ENCODE data around the gene CYP3A7. TPM values are rescaled to one million over a fixed set of nuclear protein-coding genes. Genes with fewer than 3 reads are reported as not detected.
A peak's percentile ranks its signal among the peaks of the same experiment; 100 is the strongest.

The CYP3A7 gene
- total and polyA plus RNA-seq, 9 of the 15 experiments (the other 6 are each of a cell fraction or from before 2014, with no cell fraction given): 0.20 TPM; not detected in 8

DNA sequence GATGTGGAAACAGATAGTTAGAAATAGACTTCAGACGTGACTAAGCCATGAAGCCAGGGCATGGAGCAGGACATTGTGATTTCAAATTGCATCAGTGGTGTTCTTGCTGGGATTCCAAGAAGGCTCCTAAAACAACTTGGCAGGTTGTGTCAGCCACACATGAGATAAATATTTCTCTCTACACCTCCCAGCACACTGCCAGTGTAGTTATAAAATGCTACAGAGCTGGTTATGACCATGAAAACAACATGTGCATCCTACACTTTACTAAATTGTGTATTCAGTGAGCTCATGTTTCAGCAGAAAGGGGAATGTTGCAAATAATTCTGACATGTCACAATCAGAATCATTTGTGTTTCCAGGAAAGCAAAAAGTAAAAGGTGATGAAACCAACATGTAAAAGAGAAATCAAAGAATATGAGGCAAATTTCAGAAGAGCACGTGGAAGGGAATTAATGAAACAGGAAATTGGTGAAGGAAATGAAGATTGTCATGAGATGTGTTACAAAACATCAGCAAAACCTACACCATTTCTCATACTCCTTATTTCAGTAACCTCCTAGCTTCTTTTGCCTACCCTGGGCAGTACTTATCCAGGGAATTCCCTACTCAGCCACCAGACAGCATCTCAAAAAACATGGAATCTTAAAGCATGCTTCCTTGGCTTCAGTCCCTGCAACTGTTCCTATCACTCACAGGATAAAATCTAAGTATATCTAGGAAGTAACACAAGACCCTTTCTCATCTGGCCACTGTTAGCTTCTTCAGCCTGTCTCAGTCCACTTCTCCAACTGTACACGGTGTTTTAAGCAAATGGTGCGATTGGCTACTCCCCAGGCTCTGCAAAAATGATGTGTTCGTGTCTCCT is 5.8 kb upstream of the CYP3A7 start:
- Histone ChIP-seq H3K27me3 (ENCODE audit: control insufficient read depth in 2 of 2, insufficient read depth in 2 of 2, low read length in 2 of 2) (no peaks in the 10 kb centered on the region), H3K4me1 (replicated peaks in 1 of 2; ENCODE audit: control insufficient read depth in 2 of 2, insufficient read depth in 2 of 2, low read length in 2 of 2) (no peaks in the 10 kb centered on the region), H3K36me3 (ENCODE audit: control insufficient read depth, insufficient read depth, low read length) (no peaks in the 10 kb centered on the region), H3K27ac (ENCODE audit: extremely low read depth, low read depth, low read length) (no peak overlapping the region), H3K9ac (ENCODE audit: insufficient read depth in 1 of 2, low read depth in 2 of 2, low read length in 2 of 2) (no peak overlapping the region), H3K79me2 (ENCODE audit: control insufficient read depth, insufficient read depth, low read length) (no peaks in the 10 kb centered on the region), H3K4me2 (ENCODE audit: insufficient read depth, low read length) (no peak overlapping the region), H3K9me3 (replicated peaks; ENCODE audit: control insufficient read depth, insufficient read depth, low read depth, low read length) (no peaks in the 10 kb centered on the region), H3K4me3 (no peak overlapping the region), H3K9me1 (ENCODE audit: control insufficient read depth, insufficient read depth, low read length) (no peaks in the 10 kb centered on the region), H4K20me1 (replicated peaks; ENCODE audit: control insufficient read depth, insufficient read depth, low read length) (no peaks in the 10 kb centered on the region), H2AFZ (ENCODE audit: low read depth, low read length) (peak overlapping the region; percentile 25)
- CTCF ChIA-PET (ENCODE audit: low intra/inter-chr PET ratio): no interaction called here
- DNase-seq (ENCODE audit: extremely low read depth in 1 of 4, low spot score in 3 of 4) (no peak), ATAC-seq (peak; percentile 52), FAIRE-seq (peak; percentile 49)
- intact Hi-C loops (cut with micrococcal nuclease): no loop called here
- no TSS peak for BruUV-seq (replicated peaks)
- POLR2A ChIA-PET: no interaction called here
- in situ Hi-C loops (cut with MboI): no loop called here
- 2% methylated on average over 5 of the region's 5 CpGs for WGBS (ENCODE audit: insufficient coverage, low coverage, missing lambda C conversion rate)
- TF ChIP-seq ILK (tag; IDR thresholded peaks at IDR 0.05; ENCODE audit: borderline replicate concordance, low read depth) (no peak), HOXB6 (CRISPR knock-in tag; IDR thresholded peaks at IDR 0.05; ENCODE audit: borderline replicate concordance) (no peak), GATAD2A (IDR thresholded peaks at IDR 0.05) (no peak), BRD9 (IDR thresholded peaks at IDR 0.05; ENCODE audit: low read depth, partially characterized antibody) (no peak), ZSCAN29 (IDR thresholded peaks at IDR 0.05) (no peak), TRIM24 (IDR thresholded peaks at IDR 0.05) (peak in 1 of 2 experiments; percentile 59; a peak in 2 of 4 replicates), SRF (CRISPR knock-in tag; IDR thresholded peaks at IDR 0.05) (no peak), ZNF584 (CRISPR knock-in tag; IDR thresholded peaks at IDR 0.05; ENCODE audit: low read depth) (peak; percentile 91), CEBPG (CRISPR knock-in tag; IDR thresholded peaks at IDR 0.05) (no peak; the same call in 1 of the 2 replicates), CEBPG (tag; conservative IDR thresholded peaks at IDR 0.05 in 1 of 2, IDR thresholded peaks at IDR 0.05 in 1 of 2) (peak; percentile 54 to 91; a peak in 3 of 4 replicates), L3MBTL2 (IDR thresholded peaks at IDR 0.05) (peak; percentile 71), ZNF24 (IDR thresholded peaks at IDR 0.05) (peak; percentile 73; the same call in 1 of the 2 replicates), NR2C1 (IDR thresholded peaks at IDR 0.05) (no peak), NR2C1 (tag; IDR thresholded peaks at IDR 0.05) (no peak)
- TF ChIP-seq, protein P1, sequence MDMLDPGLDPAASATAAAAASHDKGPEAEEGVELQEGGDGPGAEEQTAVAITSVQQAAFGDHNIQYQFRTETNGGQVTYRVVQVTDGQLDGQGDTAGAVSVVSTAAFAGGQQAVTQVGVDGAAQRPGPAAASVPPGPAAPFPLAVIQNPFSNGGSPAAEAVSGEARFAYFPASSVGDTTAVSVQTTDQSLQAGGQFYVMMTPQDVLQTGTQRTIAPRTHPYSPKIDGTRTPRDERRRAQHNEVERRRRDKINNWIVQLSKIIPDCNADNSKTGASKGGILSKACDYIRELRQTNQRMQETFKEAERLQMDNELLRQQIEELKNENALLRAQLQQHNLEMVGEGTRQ (CRISPR knock-in tag; IDR thresholded peaks at IDR 0.05): no peak
- TF ChIP-seq, protein P2, sequence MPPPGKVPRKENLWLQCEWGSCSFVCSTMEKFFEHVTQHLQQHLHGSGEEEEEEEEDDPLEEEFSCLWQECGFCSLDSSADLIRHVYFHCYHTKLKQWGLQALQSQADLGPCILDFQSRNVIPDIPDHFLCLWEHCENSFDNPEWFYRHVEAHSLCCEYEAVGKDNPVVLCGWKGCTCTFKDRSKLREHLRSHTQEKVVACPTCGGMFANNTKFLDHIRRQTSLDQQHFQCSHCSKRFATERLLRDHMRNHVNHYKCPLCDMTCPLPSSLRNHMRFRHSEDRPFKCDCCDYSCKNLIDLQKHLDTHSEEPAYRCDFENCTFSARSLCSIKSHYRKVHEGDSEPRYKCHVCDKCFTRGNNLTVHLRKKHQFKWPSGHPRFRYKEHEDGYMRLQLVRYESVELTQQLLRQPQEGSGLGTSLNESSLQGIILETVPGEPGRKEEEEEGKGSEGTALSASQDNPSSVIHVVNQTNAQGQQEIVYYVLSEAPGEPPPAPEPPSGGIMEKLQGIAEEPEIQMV (tag; conservative IDR thresholded peaks at IDR 0.05; ENCODE audit: low read depth): no peak
